H9 (cell line): Measurements from ENCODE around the gene SORCS2. TPM values are rescaled to one million over a fixed set of nuclear protein-coding genes. Genes with fewer than 3 reads are reported as not detected.

Experiments used
- DNase-seq: peaks from one replicate; pipeline ENCODE4 v3.0.0-alpha.2; 2017
- H2AFZ ChIP-seq: one replicate; pipeline ENCODE4 v1.6.1; 2013; ENCODE audit warnings: mild to moderate bottlenecking, low read length, control low read depth, moderate library complexity
- H2AK5ac ChIP-seq: 2 replicates; pipeline ENCODE4 v1.6.1; 2013; ENCODE audit warnings: low read length, control low read depth, mixed read lengths; ENCODE audit not compliant: insufficient read length
- H2BK120ac ChIP-seq: one replicate; pipeline ENCODE4 v1.6.1; 2013; ENCODE audit warnings: low read depth, mild to moderate bottlenecking, low read length, control low read depth, inconsistent platforms; ENCODE audit not compliant: poor library complexity, severe bottlenecking
- H2BK12ac ChIP-seq: 2 replicates; pipeline ENCODE4 v1.6.1; 2013; ENCODE audit warnings: low read length, control low read depth, mixed read lengths, low read depth; ENCODE audit not compliant: insufficient read length
- H2BK15ac ChIP-seq: 2 replicates; pipeline ENCODE4 v1.6.1; 2013; ENCODE audit warnings: low read depth, low read length, control low read depth
- H2BK20ac ChIP-seq: one replicate; pipeline ENCODE4 v1.6.1; 2013; ENCODE audit warnings: low read depth, mild to moderate bottlenecking, low read length, control low read depth, inconsistent platforms; ENCODE audit not compliant: poor library complexity, severe bottlenecking
- H2BK5ac ChIP-seq: 2 replicates; pipeline ENCODE4 v1.6.1; 2013; ENCODE audit warnings: low read length, control low read depth, mixed read lengths; ENCODE audit not compliant: insufficient read length
- H3K14ac ChIP-seq: 2 replicates; pipeline ENCODE4 v1.6.1; 2013; ENCODE audit warnings: low read length, control low read depth; ENCODE audit not compliant: insufficient read depth
- H3K18ac ChIP-seq: 2 replicates; pipeline ENCODE4 v1.6.1; 2013; ENCODE audit warnings: low read depth, mild to moderate bottlenecking, mixed read lengths, low read length, control low read depth; ENCODE audit not compliant: insufficient read length
- H3K23ac ChIP-seq: 2 replicates; pipeline ENCODE4 v1.6.1; 2013; ENCODE audit warnings: low read length, control low read depth, mixed read lengths, low read depth; ENCODE audit not compliant: insufficient read length
- H3K23me2 ChIP-seq: 2 replicates; pipeline ENCODE4 v1.6.1; 2013; ENCODE audit warnings: low read depth, mild to moderate bottlenecking, mixed read lengths, low read length, control low read depth; ENCODE audit not compliant: insufficient read length, poor library complexity, severe bottlenecking
- H3K27ac ChIP-seq: 2 replicates; pipeline ENCODE4 v1.5.1; 2013; ENCODE audit warnings: low read length, control low read depth, mixed read lengths, low read depth; ENCODE audit not compliant: insufficient read length
- H3K27me3 ChIP-seq: 2 replicates; pipeline ENCODE4 v1.6.1; 2013; ENCODE audit warnings: low read length, control low read depth, inconsistent platforms; ENCODE audit not compliant: insufficient read depth
- H3K4ac ChIP-seq: 2 replicates; pipeline ENCODE4 v1.6.1; 2013; ENCODE audit warnings: low read depth, mild to moderate bottlenecking, control low read depth, inconsistent platforms, low read length, moderate library complexity
- H3K4me1 ChIP-seq: 2 replicates; pipeline ENCODE4 v1.6.1; 2013; ENCODE audit warnings: low read length, control low read depth, inconsistent platforms; ENCODE audit not compliant: insufficient read depth
- H3K4me2 ChIP-seq: 2 replicates; pipeline ENCODE4 v1.6.1; 2013; ENCODE audit warnings: low read length, control low read depth, mixed read lengths; ENCODE audit not compliant: insufficient read length, insufficient read depth
- H3K56ac ChIP-seq: 2 replicates; pipeline ENCODE4 v1.6.1; 2013; ENCODE audit warnings: low read depth, mild to moderate bottlenecking, mixed read lengths, low read length, control low read depth; ENCODE audit not compliant: insufficient read length
- H3K79me1 ChIP-seq: 2 replicates; pipeline ENCODE4 v1.6.1; 2013; ENCODE audit warnings: low read depth, mild to moderate bottlenecking, moderate library complexity, low read length, control low read depth, inconsistent platforms; ENCODE audit not compliant: insufficient read depth, poor library complexity, severe bottlenecking
- H3K79me2 ChIP-seq: 2 replicates; pipeline ENCODE4 v1.6.1; 2013; ENCODE audit warnings: low read length, control low read depth, inconsistent platforms; ENCODE audit not compliant: insufficient read depth
- H3K9ac ChIP-seq: 2 replicates; pipeline ENCODE4 v1.6.1; 2013; ENCODE audit warnings: low read length, control low read depth, mixed read lengths; ENCODE audit not compliant: insufficient read length; ENCODE audit errors: extremely low read depth
- H3K9me3 ChIP-seq: one replicate; pipeline ENCODE4 v1.6.1; 2013; ENCODE audit warnings: low read depth, low read length, inconsistent platforms; ENCODE audit not compliant: control insufficient read depth
- H3T11ph ChIP-seq: one replicate; pipeline ENCODE4 v1.6.1; 2013; ENCODE audit warnings: mild to moderate bottlenecking, low read length, control low read depth, inconsistent platforms
- H4K20me1 ChIP-seq: one replicate; pipeline ENCODE4 v1.6.1; 2013; ENCODE audit not compliant: control insufficient read depth, insufficient read length, insufficient read depth
- H4K5ac ChIP-seq: 2 replicates; pipeline ENCODE4 v1.6.1; 2013; ENCODE audit warnings: low read depth, mild to moderate bottlenecking, mixed read lengths, low read length, control low read depth; ENCODE audit not compliant: insufficient read length
- H4K8ac ChIP-seq: replicated peaks from 2 replicates; pipeline ENCODE4 v1.6.1; 2013; ENCODE audit warnings: low read length, control low read depth, mixed read lengths, low read depth; ENCODE audit not compliant: insufficient read length
- H4K91ac ChIP-seq: 2 replicates; pipeline ENCODE4 v1.6.1; 2013; ENCODE audit warnings: low read depth, mild to moderate bottlenecking, moderate library complexity, mixed read lengths, low read length, control low read depth; ENCODE audit not compliant: insufficient read length
- H3K27ac Mint-ChIP-seq, 3 experiments: 2 replicates in 2 of 3; 3 replicates in 1 of 3; pipeline ENCODE4 v1.8.0; 2020 to 2021; ENCODE audit warnings: mixed read lengths in 3 of 3, mild to moderate bottlenecking in 1 of 3, moderate library complexity in 1 of 3
- H3K27me3 Mint-ChIP-seq: 2 replicates; pipeline ENCODE4 v1.8.0; 2021; ENCODE audit warnings: low read depth, mild to moderate bottlenecking, moderate library complexity, mixed read lengths
- H3K36me3 Mint-ChIP-seq, 3 experiments: 2 replicates in 2 of 3; 3 replicates in 1 of 3; pipeline ENCODE4 v1.8.0; 2020 to 2021; ENCODE audit warnings: low read depth in 3 of 3, mixed read lengths in 3 of 3; ENCODE audit not compliant: insufficient read depth in 1 of 3
- H3K4me1 Mint-ChIP-seq, 2 experiments: 2 replicates each; pipeline ENCODE4 v1.8.0; 2020; ENCODE audit warnings: mixed read lengths in 2 of 2
- H3K4me3 Mint-ChIP-seq, 2 experiments: 2 replicates in 1 of 2; 3 replicates in 1 of 2; pipeline ENCODE4 v1.8.0; 2020 to 2021; ENCODE audit warnings: mild to moderate bottlenecking in 2 of 2, mixed read lengths in 2 of 2, moderate library complexity in 1 of 2
- H3K9me3 Mint-ChIP-seq, 2 experiments: 2 replicates in 1 of 2; 3 replicates in 1 of 2; pipeline ENCODE4 v1.8.0; 2020; ENCODE audit warnings: mild to moderate bottlenecking in 2 of 2, mixed read lengths in 2 of 2, moderate library complexity in 1 of 2
- CTCF ChIP-seq: fragments of 200-600 bp; sonication (generic); conservative IDR thresholded peaks from 3 replicates; pipeline ENCODE4 v1.8.0; 2021; ENCODE audit warnings: antibody characterized with exemption, mild to moderate bottlenecking
- WGBS: extraction: QIAGEN DNeasy Blood & Tissue Kit; methylation state at CpG from one replicate; pipeline ENCODE4 v1.1.7; 2013; ENCODE audit warnings: missing lambda C conversion rate, low lambda C conversion rate, mixed read lengths; ENCODE audit not compliant: insufficient read length; ENCODE audit errors: extremely low coverage; 5-methylcytosine and 5-hydroxymethylcytosine counted together
- total RNA-seq: library from RNA; stranded (reverse); gene quantifications from 2 replicates; pipeline ENCODE4 v1.2.1, GENCODE V29; 2021

The SORCS2 gene
- total RNA-seq, 1 experiment from 2014 or later, result 0.57 TPM

- H3K56ac ChIP-seq, result no peak overlapping the region
- H2BK20ac ChIP-seq, result no peak overlapping the region
- no peak overlapping the region for H2BK12ac ChIP-seq
- H3K18ac ChIP-seq, result no peak overlapping the region
- H3K14ac ChIP-seq, result no peak overlapping the region
- no peak overlapping the region for H4K8ac ChIP-seq
- no peak overlapping the region for H2BK15ac ChIP-seq
- H2BK5ac ChIP-seq, result no peak overlapping the region
- H3T11ph ChIP-seq, result no peak overlapping the region
- H3K27me3 Mint-ChIP-seq, result peaks cover 1% of the 10 kb centered on the region
- H3K4ac ChIP-seq, result no peak overlapping the region
- H3K27ac Mint-ChIP-seq, result no peak overlapping the region
- peaks cover 0 to 5% of the 10 kb centered on the region in 2 experiments; a peak in 1 of 4 replicates for H3K4me1 Mint-ChIP-seq
- H4K5ac ChIP-seq, result no peak overlapping the region
- H3K23ac ChIP-seq, result no peak overlapping the region
- no peaks in the 10 kb centered on the region for H3K4me1 ChIP-seq
- no peak for TF ChIP-seq CTCF
- H4K91ac ChIP-seq, result no peak overlapping the region
- no peaks in the 10 kb centered on the region for H3K23me2 ChIP-seq
- no peaks in the 10 kb centered on the region for H3K79me1 ChIP-seq
- no peak overlapping the region for H3K27ac ChIP-seq
- WGBS, result no CpG with 5 or more reads among the region's 15 CpGs
- H3K9me3 ChIP-seq, result no peaks in the 10 kb centered on the region
- H4K20me1 ChIP-seq, result no peaks in the 10 kb centered on the region
- no peak overlapping the region for H2AK5ac ChIP-seq
- DNase-seq, result no peak
- no peaks in the 10 kb centered on the region for H3K27me3 ChIP-seq
- no peaks in the 10 kb centered on the region for H3K36me3 Mint-ChIP-seq
- no peak overlapping the region for H3K4me3 Mint-ChIP-seq
- no peak overlapping the region for H3K4me2 ChIP-seq
- no peak overlapping the region for H3K9ac ChIP-seq
- no peak overlapping the region for H2AFZ ChIP-seq
- H3K79me2 ChIP-seq, result no peaks in the 10 kb centered on the region
- no peak overlapping the region for H2BK120ac ChIP-seq
- no peaks in the 10 kb centered on the region for H3K9me3 Mint-ChIP-seq
Observed at GRCh38 chr4:7146059-7146785, 46.1 kb upstream of the SORCS2 start.
